HL-60 (cell line): ENCODE results near the gene CPT1B.

Source experiments
- DNase-seq, 2 experiments: peaks; one replicate each; pipeline ENCODE4 v3.0.0-alpha.2; 2010 to 2020; ENCODE audit warnings: low read depth in 1 of 2, low spot score in 1 of 2
- H3K27ac ChIP-seq: fragments of 250-450 bp; sonication (Bioruptor Pico); replicated peaks from 2 replicates; pipeline ENCODE4 v1.5.1; 2020; ENCODE audit warnings: mild to moderate bottlenecking, moderate library complexity
- H3K27me3 ChIP-seq: fragments of 250-450 bp; sonication (Bioruptor Pico); 2 replicates; pipeline ENCODE4 v1.5.1; 2021; ENCODE audit warnings: mild to moderate bottlenecking, moderate library complexity; ENCODE audit not compliant: insufficient read depth, poor library complexity, severe bottlenecking
- H3K4me3 ChIP-seq: replicated peaks from 2 replicates; pipeline ENCODE4 v1.5.1; 2011; ENCODE audit warnings: mild to moderate bottlenecking, control low read depth, low read length; ENCODE audit not compliant: insufficient read depth
- CTCF ChIP-seq: IDR thresholded peaks from one replicate; pipeline ENCODE4 v1.5.1; 2011; ENCODE audit warnings: low read length, control low read depth, inconsistent platforms; ENCODE audit not compliant: insufficient read depth
- GABPA ChIP-seq: IDR thresholded peaks from 2 replicates; pipeline ENCODE4 v1.6.1; 2012; ENCODE audit warnings: low read depth
- POLR2AphosphoS5 ChIP-seq: IDR thresholded peaks from 2 replicates; pipeline ENCODE4 v1.6.1; 2012; ENCODE audit warnings: low read depth
- REST ChIP-seq: IDR thresholded peaks from 2 replicates; pipeline ENCODE4 v1.6.1; 2012; ENCODE audit warnings: low read depth; ENCODE audit not compliant: insufficient replicate concordance
- SPI1 ChIP-seq: IDR thresholded peaks from 2 replicates; pipeline ENCODE4 v1.6.1; 2012; ENCODE audit warnings: low read depth, mild to moderate bottlenecking, borderline replicate concordance

The CPT1B gene

GRCh38 chr22:50607659-50608020, 29.4 kb upstream of the CPT1B start:
- Histone ChIP-seq H3K27me3 (peaks cover 41% of the 10 kb centered on the region), H3K27ac (no peak overlapping the region), H3K4me3 (no peak overlapping the region)
- no peak for DNase-seq
- no peak for TF ChIP-seq CTCF

- TF ChIP-seq POLR2AphosphoS5 (no peak), REST (no peak), CTCF (no peak), SPI1 (no peak), GABPA (no peak)
- H3K27ac ChIP-seq, result no peak overlapping the region
- no peak for DNase-seq
- H3K4me3 ChIP-seq, result no peak overlapping the region
- H3K27me3 ChIP-seq, result peaks cover 41% of the 10 kb centered on the region
These were observed 28.9 kb upstream of the CPT1B start for GRCh38 chr22:50606946-50607658.

GRCh38 chr22:50606165-50606945, 28.1 kb upstream of the CPT1B start:
- H3K27me3 ChIP-seq, result peaks cover 41% of the 10 kb centered on the region
- no peak for DNase-seq
- no peak for TF ChIP-seq POLR2AphosphoS5
- TF ChIP-seq REST, result no peak
- no peak for TF ChIP-seq SPI1
- TF ChIP-seq GABPA, result no peak
- TF ChIP-seq CTCF, result no peak

More at GRCh38 chr22:50606165-50606945, 28.1 kb upstream of the CPT1B start:
- Histone ChIP-seq H3K4me3 (no peak overlapping the region), H3K27ac (no peak overlapping the region)
